GM19372 (cell line): ENCODE data around the gene RAB11B.
"Not testable (repeated sequence)": the region's sequence is repeated elsewhere in the genome, so short reads cannot be mapped to it uniquely, and the experiment has no call there.

Experiments
- ATAC-seq: cut with Tn5 transposase; IDR thresholded peaks from one replicate; pipeline ENCODE4 v1.9.1; 2021; ENCODE audit warnings: mild to moderate bottlenecking, low read depth, moderate library complexity; ENCODE audit not compliant: unreplicated experiment

The RAB11B gene

DNA sequence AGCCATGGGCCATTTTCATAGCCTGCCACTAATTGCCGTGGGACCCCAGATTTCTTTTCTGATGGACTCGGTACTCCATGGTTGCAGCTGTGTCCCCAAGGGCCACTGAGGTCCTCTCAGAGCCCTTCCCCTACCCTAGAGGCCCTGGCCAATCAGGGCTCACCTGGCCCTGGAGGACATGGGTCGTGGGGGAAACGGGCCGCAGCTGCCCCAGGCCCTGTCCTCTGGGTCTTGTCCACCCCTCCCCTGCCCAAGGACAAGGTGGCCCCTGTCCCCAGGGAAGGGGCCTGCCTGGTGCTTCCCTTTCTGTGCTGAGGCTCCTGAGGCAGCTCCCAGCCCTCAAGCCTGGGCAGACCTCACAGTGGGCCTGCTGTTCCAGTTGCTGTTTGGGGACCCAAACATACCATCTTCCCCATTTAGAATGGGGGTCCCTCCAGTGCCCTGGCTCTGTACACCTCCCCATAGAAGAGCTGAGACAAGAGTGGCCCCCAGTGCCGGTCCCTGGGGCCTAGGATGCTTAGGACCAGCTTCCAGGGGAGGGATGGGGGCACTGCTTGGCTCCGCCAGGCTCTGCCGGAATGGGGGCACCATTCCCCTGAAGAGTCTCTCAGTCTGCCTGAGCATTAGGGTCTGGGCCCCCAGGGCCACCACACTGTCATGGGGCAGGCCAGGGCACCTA, 3.2 kb downstream of the RAB11B start:
- ATAC-seq, result no peak

DNA sequence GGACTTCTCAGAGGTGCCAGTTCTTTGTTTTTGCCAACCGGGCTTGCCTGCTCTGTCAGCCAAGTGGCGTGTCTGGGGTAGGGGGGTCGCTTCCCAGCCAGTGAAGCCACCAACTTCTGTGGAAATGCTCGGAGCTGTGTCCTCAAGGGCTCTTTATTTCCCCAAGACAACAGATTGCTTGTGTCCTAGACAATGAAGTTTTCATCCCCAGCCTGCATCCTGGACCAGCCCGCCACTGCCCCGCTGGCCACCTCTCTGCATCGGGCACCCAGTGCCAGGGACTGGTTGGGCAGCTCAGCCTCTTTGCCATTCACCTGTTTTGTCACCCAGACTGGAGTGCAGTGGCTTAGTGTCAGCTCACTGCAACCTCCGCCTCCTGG, 3.7 kb downstream of the RAB11B start:
- ATAC-seq, result no peak

DNA sequence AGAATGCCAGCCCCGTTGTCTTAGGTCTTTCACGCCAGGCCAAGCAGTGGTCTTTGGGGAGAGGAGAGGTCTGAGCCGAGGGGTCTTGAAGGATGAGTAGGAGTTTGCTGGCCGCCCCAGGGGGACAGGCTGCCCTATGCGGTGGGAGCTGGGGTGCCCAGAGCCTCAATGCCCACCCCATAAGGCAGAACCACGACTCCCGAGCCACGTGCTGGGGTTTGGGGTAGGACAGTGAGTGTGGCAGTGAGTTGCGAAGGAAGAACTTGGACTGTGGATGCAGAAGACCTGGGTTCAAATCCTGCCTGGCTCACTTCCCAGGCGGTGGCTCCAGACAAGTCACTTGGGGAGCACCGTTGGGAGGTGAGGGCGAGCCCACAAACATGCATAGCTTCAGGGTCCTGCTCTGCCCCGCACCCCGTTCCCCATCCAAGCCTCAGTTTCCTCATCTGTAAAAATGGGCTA, 5.5 kb downstream of the RAB11B start:
- no peak for ATAC-seq

DNA sequence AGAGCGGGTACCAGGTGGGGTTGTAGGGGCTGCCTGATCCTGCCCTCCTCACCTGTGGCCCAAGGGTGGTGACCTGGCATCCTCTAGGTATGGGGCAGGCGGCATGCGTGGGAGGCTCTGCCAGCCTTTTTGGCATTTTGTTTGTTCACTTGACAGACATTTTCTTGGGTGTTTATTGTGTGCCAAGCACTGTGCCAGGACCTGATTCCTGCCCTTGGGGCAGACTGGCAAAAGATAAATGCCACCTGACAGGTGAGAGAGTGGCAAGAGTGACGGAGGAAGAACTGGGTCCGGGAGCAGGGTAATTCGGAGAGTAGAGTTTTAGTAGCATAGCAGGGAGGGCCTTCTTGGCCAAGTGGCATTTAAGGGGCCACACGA, 6.0 kb downstream of the RAB11B start:
- no peak for ATAC-seq

DNA sequence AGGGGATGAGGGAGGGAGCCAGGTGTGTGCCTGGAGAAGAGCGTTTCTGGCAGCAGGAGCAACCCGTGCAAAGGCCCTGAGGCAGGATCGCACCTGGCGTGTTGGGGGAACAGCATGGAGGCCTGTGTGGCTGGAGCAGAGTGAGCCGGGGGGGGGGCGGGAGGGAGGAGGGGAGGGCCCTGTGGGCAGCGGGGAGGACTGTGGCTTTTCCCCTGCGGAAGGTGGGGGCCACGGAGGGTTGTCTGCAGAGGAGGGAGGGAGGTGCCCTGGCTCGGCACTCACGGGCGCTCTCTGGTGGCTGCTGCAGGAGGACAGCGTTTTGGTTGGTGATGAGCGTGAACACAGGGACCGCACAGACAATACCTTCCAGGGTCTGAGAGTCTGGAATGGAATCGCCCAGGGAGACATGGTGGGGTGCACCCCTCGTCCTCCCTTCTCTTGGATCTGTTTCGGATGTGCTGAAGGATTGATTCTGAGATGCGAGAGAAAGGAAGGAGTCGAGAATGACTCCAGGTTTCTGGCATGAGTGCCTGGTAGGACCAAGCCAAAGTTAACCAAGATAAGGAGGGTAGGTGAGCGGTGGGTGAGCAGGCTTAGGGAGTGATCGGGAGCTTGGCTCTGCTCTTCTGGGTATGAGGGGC, 6.5 kb downstream of the RAB11B start:
- ATAC-seq, result no peak

DNA sequence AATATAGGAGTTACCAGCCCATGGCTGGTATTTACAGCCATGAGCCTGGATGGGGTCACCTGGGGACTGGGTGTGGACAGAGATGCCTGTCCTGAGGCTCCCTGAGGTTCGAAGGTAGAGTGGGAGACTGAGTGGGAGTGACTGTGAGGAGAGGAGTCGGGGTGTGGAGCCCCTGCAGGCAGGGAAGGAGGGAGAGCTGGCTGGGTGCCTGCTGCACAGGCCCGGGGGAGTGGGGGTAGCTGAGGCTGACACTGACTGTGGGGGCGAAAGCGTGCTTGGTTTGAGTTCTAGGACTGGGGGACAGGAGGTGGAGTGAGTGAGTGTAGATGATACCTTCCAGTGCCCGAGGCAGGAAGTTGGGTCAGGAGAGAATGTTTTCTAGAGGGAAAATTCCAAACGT, 7.1 kb downstream of the RAB11B start:
- no peak for ATAC-seq

DNA sequence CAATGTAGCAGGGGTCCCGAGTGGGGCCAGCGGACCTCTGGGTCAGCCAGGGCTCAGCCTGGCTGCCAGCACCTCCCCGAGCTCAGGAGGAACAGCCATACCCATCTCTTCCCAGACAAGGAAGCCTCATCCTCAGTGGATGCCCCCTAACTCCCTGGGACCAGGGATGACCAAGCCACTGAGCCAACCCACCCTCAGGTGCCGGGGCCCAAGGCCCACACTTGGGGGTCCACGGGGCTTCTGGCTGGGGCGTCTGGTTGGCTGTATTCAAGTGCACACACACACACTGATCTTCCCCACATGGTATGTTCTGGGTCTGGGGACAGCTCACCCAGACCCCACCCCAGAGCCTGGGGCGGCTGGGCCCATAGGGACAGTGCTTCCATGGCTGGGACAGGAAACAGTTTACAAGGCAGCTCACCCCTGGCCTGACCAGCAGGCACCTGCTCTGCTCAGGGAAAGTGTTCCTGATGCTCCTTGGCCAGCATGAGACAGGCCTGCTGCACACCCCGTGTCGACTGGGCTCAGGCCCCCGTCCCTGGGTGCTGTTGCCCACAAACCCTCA, 7.7 kb downstream of the RAB11B start:
- ATAC-seq, result no peak

DNA sequence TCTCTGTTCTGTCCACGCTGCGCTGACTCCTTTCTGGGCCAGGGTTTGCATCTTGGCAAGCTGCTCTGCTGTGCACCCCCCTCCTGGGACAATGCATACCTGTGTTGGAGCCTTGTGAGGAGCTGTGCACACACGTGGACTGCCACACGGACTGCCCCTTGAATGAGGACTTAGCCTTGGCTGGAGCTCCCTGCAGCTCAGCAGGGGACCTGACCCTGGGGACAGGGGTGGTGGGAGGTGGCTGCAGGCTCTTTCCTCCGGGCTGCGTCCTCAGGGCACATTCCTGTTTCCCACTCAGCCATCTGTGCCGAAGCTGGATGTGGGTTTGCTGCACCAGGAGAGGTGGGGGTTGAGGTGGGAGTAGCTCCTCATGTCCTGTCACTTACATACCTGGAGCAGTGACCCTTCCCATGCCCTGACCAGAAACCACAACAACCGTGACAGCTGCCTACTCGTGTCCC, 8.2 kb downstream of the RAB11B start:
- no peak for ATAC-seq

DNA sequence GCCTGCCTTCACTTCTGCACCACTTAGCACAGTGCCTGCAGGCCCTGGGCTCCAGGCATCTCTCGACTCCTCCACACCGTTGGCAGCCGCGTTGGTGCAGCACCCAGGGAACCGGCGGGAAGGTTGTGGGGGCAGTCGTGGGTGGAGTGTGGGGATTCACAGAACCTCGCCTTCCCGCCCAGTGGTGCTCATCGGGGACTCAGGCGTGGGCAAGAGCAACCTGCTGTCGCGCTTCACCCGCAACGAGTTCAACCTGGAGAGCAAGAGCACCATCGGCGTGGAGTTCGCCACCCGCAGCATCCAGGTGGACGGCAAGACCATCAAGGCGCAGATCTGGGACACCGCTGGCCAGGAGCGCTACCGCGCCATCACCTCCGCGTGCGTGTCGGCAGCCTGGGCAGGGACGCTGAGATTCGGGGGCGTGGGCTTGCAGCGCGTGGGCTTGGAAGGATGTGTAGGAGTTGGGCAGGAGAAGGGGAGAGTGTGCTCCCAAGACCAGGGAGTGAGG, 9.6 kb downstream of the RAB11B start:
- ATAC-seq, result no peak

DNA sequence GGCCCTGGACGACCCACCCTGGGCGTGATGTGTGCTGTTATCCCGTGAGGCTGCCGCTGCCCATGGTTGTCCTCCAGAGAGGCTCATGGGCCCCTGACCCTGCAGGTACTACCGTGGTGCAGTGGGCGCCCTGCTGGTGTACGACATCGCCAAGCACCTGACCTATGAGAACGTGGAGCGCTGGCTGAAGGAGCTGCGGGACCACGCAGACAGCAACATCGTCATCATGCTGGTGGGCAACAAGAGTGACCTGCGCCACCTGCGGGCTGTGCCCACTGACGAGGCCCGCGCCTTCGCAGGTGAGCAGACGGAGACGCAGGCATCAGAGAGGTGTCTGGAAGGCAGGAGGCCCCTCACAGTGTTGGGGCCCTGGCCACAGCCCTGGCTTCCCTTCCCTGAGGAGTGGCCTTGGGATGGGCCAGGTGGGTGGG, 11.8 kb downstream of the RAB11B start:
- no peak for ATAC-seq

DNA sequence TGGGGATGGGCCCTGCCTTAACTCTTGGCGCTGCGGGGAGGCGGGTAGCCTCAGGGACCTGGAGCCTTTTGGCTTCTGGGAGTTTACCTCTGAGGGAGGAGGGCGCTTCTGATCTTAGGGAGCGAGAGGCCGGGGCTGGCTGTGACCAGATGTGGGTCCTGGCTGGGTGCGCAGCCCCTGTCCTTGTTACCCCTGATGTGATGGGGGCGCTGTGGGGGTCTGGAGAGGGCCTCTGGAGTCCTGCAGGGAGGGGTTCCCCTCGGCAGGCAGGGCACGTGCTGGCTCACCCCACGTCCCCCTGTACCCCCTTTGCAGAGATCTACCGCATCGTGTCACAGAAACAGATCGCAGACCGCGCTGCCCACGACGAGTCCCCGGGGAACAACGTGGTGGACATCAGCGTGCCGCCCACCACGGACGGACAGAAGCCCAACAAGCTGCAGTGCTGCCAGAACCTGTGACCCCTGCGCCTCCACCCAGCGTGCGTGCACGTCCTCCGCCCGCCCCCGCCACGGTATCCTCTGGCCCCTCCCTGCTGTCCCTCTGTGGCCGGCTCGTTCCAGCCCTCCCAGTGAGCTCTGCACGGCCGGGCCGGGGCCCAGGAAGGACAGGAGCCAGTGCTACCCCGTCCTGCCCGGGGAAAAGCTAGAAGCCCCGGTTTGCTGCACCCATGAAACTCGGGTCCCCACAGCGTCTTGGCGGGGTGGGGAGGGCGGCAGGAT, 13.1 kb downstream of the RAB11B start:
- ATAC-seq, result no peak

DNA sequence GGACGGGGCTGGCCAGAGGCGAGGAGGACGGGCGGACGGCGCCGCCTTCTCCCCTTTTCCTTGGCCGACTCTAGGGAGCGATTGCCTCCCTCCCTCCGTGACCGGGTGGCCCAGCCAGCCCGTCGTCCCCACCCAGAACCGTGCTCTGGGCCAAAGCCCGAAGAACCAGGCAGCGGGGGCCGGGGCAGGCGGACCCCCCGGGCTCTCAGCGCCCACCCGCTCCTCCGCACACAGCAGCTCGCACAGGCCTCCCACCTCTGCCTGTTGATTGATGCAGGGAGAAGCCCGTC, 13.6 kb downstream of the RAB11B start:
- no peak for ATAC-seq

DNA sequence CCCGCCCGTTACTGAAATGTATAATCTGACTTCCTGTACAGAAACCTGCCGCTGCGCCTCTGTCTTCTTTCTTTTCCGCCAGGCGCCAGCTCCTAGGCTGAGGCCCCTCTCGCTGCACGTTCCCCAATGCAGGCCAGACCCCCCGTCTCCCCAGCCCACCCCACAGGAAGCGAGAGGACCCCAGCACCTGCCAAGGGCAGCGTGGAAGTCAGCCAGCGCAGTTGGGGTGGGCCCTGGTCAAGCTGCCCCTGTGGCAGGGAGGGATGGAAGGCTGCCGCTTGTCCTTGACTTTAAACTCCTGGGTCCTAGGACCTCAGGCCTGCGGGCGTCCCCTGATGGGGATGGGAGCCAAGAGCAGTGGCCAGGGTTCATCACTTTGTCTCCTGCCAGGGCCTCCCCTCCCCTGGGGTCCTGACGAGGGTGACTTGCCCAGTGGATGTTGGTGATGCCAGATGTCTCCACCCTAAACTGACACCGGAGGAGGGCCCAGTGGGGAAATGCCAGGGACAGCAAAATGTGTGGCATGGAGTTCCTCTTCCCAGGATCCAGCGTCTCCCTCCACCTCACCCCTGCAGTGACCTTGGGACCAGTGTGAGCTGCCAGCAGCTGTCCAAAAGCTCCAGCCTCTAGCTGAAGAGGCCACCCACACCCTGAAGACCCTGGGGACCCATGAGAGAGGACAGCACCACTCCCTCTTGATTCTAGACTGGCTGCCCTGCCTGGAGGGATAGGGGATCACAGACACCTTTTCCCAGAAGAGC, 14.4 kb downstream of the RAB11B start:
- ATAC-seq, result no peak

DNA sequence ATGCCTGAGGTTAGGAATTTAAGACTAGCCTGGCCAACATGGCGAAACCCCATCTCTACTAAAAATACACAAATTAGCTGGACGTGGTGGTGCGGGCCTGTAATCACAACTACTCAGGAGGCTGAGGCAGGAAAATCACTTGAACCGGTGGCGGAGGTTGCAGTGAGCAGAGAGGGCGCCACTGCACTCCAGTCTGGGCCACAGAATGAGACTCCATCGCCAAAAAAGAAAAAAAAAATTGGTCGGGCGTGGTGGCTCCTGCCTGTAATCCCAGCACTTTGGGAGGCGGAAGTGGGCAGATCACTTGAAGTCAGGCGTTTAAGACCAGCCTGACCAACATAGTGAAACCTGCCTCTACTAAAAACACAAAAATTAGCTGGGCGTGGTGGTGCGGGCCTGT, 20.6 kb downstream of the RAB11B start:
- ATAC-seq, result not testable (repeated sequence)

DNA sequence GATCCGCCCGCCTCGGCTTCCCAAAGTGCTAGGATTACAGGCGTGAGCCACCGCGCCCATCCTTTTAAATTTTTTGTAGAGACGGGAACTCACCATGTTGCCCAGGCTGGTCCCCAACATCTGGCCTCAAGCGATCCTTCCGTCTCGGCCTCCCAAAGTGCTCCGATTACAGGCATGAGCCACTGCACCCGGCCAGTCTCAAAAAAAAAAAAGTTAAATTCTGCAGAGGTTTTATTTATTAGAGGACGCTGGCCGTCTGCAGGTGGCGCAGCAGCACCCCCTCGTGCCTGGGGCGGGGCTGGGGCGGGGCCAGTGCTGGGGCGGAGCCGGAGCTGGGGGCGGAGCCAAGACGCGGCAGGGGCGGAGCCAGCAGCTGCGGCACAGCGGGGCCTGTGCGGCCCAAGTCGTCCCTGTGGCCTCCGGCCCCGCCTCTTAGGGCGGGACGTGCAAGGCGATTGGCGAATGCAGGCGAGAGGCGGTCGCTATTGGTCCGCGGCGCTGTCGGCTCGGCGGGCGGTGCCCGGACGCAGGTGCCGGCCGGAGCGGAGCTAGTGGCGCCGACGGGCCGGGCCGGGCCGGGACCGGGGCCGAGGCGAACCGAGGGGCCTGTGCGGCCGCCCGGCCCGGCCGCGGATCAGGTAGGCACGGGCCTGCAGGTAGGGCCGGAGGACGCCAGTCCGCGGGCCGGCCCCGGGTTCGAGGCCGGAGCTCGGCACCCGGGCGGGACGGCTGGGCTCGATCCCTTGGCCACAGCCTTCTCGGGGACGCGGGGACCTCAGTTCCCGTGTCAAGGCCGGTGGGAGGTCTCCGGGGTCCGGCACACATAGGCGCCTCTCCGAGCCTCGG, 22.8 kb downstream of the RAB11B start, which contains the start of gene MARCHF2:
TSS of gene MARCHF2 (plus strand) at position 523 of the 846 bp plus-strand sequence. CDS start 8,536 bp downstream, outside the sequence.
- peak; percentile 99 for ATAC-seq

DNA sequence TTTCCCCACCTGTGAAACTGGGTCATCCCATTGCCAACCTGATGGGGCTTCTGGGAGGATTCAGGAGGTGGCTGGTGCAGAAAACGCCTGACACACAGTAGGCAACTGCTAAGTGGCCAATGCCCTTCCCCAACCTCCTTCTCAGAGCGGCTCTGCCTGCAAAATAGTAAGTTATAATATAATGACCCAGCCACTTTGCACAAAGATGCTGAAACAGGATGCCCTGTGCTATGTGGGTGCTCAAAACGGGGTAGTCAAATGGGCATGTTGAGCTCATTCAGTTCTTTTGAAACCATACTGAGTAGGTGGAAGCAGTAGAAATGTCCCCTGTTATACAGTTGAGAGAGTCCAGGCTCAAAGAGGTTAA, 23.5 kb downstream of the RAB11B start:
- no peak for ATAC-seq

DNA sequence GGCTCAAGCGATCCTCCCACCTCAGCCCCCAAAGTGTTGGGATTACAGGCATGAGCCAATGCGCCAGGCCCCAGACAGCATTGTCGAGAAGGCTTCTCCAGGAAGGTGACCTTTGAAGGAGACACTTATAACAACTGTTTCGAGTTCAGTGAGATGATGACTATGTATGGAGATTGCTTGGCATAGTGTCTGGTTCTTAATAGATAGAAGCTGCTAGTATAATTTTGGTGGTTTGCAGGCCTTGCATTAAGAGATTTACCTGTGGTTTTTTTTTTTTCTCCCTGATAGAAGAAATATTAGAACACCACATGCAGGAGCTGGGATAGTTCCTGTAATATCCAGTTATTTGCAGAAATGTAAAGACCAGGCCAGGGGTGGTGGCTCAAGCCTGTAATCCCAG, 26.6 kb downstream of the RAB11B start:
- ATAC-seq, result no peak

DNA sequence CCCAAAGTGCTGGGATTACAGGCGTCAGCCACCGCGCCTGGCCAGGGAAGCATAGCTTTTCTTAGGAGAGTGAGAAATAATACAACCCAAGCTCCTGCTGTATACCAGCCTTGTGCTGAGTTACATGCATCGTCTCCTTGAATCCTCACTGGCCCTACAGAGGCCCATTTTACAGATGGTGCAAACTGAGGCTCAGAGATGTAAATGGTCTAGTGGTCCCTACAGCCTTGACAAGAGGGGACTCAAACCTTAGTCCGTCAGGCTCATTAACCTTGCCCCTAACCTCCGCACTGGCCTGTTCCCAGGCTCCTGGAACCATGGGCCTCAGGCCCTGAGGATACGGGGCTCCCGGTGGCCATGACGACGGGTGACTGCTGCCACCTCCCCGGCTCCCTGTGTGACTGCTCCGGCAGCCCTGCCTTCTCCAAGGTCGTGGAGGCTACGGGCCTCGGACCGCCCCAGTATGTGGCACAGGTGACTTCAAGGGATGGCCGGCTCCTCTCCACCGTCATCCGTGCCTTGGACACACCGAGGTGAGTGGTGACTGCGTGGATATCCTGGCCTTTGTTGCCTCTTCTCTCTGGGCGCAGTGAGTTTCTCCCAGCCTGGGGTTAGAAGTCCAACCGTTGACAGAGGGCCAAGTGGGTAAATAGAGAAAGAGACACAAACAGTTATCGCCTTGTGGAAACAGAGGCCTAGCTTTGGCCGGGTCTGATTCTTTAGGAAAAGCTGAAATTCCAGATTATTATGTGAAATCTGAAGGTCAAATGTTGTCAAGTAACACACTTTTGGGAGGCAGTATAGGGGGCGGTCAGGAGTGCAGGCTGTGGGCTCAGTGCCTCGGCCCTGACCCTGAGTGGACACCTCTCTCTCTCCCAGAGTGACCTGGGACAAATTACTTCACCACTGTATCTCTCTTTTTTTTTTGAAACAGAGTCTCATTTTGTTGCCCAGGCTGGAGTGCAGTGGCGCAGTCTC, 31.6 kb downstream of the RAB11B start:
- no peak for ATAC-seq
